ENCODE results near the gene PGAP1.

DNA sequence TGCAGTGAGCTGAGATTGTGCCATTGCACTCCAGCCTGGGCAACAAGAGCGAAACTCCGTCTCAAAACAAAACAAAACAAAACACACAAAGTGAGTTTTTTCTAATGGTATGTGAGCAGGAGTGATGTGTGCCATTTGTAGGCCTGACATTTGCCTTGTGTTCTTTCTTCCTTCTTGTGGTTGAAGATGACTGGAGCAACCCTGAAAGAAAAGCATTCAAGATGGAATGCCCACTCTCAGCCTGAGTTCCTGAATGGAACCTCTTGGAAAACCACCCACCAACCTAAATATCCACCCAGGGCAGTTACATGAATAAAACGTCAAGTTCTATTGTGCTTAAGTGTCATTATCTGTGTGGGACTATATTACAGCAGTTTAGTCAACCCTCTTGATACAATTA, 26.5 kb downstream of the PGAP1 start:
- TF ChIP-seq, protein P1, sequence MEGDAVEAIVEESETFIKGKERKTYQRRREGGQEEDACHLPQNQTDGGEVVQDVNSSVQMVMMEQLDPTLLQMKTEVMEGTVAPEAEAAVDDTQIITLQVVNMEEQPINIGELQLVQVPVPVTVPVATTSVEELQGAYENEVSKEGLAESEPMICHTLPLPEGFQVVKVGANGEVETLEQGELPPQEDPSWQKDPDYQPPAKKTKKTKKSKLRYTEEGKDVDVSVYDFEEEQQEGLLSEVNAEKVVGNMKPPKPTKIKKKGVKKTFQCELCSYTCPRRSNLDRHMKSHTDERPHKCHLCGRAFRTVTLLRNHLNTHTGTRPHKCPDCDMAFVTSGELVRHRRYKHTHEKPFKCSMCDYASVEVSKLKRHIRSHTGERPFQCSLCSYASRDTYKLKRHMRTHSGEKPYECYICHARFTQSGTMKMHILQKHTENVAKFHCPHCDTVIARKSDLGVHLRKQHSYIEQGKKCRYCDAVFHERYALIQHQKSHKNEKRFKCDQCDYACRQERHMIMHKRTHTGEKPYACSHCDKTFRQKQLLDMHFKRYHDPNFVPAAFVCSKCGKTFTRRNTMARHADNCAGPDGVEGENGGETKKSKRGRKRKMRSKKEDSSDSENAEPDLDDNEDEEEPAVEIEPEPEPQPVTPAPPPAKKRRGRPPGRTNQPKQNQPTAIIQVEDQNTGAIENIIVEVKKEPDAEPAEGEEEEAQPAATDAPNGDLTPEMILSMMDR (IDR thresholded peaks at IDR 0.05): no peak
- TF ChIP-seq ZNF317 (CRISPR knock-in tag; IDR thresholded peaks at IDR 0.05; ENCODE audit: borderline replicate concordance, low read depth) (no peak), ESRRA (CRISPR knock-in tag; IDR thresholded peaks at IDR 0.05; ENCODE audit: borderline replicate concordance) (no peak), JAZF1 (CRISPR knock-in tag; IDR thresholded peaks at IDR 0.05) (no peak), SP1 (CRISPR knock-in tag; conservative IDR thresholded peaks at IDR 0.05) (no peak), ETV6 (CRISPR knock-in tag; IDR thresholded peaks at IDR 0.05) (no peak), RELA (CRISPR knock-in tag; IDR thresholded peaks at IDR 0.05; ENCODE audit: borderline replicate concordance) (no peak), FOXJ3 (CRISPR knock-in tag; IDR thresholded peaks at IDR 0.05; ENCODE audit: borderline replicate concordance) (no peak)
- TF ChIP-seq, protein P2, sequence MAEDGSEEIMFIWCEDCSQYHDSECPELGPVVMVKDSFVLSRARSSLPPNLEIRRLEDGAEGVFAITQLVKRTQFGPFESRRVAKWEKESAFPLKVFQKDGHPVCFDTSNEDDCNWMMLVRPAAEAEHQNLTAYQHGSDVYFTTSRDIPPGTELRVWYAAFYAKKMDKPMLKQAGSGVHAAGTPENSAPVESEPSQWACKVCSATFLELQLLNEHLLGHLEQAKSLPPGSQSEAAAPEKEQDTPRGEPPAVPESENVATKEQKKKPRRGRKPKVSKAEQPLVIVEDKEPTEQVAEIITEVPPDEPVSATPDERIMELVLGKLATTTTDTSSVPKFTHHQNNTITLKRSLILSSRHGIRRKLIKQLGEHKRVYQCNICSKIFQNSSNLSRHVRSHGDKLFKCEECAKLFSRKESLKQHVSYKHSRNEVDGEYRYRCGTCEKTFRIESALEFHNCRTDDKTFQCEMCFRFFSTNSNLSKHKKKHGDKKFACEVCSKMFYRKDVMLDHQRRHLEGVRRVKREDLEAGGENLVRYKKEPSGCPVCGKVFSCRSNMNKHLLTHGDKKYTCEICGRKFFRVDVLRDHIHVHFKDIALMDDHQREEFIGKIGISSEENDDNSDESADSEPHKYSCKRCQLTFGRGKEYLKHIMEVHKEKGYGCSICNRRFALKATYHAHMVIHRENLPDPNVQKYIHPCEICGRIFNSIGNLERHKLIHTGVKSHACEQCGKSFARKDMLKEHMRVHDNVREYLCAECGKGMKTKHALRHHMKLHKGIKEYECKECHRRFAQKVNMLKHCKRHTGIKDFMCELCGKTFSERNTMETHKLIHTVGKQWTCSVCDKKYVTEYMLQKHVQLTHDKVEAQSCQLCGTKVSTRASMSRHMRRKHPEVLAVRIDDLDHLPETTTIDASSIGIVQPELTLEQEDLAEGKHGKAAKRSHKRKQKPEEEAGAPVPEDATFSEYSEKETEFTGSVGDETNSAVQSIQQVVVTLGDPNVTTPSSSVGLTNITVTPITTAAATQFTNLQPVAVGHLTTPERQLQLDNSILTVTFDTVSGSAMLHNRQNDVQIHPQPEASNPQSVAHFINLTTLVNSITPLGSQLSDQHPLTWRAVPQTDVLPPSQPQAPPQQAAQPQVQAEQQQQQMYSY (CRISPR knock-in tag; IDR thresholded peaks at IDR 0.05): no peak
- TF ChIP-seq, protein P3, sequence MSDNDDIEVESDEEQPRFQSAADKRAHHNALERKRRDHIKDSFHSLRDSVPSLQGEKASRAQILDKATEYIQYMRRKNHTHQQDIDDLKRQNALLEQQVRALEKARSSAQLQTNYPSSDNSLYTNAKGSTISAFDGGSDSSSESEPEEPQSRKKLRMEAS (CRISPR knock-in tag; IDR thresholded peaks at IDR 0.05): no peak

All from WTC11 (cell line).